ENCODE data around the gene CNPY2. TPM values are rescaled to one million over a fixed set of nuclear protein-coding genes. Genes with fewer than 3 reads are reported as not detected.

CNPY2 gene
- total and polyA plus RNA-seq, 2 of the 13 experiments (the other 11 are each of a cell fraction or from before 2014, with no cell fraction given) = 285 to 356 TPM

DNA sequence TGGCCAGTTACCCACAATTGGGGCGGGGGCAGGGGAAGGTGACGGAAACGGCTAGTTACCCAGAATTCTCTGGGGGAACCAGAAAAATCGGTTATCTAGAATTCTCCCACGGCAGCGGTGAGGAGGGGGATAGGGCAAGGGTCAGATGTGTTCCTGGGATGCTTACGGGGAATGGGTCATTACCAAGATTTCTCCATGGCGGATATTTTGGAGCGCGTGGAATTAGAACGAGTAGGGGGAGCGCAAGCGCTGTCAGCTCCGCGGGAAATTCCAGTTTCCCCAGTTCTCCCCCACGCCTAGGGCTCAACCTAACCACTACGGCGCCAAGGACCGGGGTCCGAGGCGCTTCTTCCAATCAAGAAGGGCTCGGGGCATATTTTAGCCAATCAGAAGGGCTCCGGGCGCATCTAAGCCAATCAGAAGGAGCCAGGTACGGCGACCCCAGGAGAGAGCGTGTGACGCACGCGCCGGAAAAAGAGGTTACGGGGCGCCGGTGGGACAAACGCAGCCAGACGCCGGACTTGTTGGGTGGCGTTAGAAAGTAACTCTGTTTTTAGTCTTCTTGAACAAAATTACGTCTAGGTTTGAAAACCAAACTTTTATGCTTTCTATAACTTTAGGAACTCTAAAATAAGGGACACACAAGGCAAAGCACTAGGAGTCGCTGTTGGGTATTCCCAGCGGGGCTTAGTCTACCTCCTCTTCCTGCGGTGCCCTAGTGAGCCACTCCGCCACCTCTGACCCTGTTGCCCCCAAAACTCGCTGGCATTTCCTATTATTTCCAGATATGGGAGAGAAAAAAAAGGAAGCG is 18.1 kb upstream of the CNPY2 start, which contains the start of gene PAN2 (continued):
- TF ChIP-seq ZNF567 (CRISPR knock-in tag; IDR thresholded peaks at IDR 0.05; ENCODE audit: borderline replicate concordance) (no peak), PPARG (CRISPR knock-in tag; conservative IDR thresholded peaks at IDR 0.05) (peak; percentile 33; the same call in 1 of the 2 replicates), AKAP8 (CRISPR knock-in tag; IDR thresholded peaks at IDR 0.05) (no peak), CBX2 (IDR thresholded peaks at IDR 0.05; ENCODE audit: low read depth, low read length) (no peak), CBX2 (CRISPR knock-in tag; IDR thresholded peaks at IDR 0.05; ENCODE audit: low read depth) (no peak), SPEN (CRISPR knock-in tag; IDR thresholded peaks at IDR 0.05; ENCODE audit: low read depth) (peak; percentile 74), ZNF547 (CRISPR knock-in tag; IDR thresholded peaks at IDR 0.05) (no peak), RCOR2 (CRISPR knock-in tag; IDR thresholded peaks at IDR 0.05) (no peak), PHB2 (IDR thresholded peaks at IDR 0.05; ENCODE audit: partially characterized antibody) (no peak), ZNF333 (CRISPR knock-in tag; IDR thresholded peaks at IDR 0.05; ENCODE audit: borderline replicate concordance) (no peak), GPN1 (CRISPR knock-in tag; IDR thresholded peaks at IDR 0.05; ENCODE audit: borderline replicate concordance) (no peak), ELF1 (CRISPR knock-in tag; IDR thresholded peaks at IDR 0.05) (0 out of 2 replicates have a peak, but pooled peaks have one; percentile 17), ZNF460 (CRISPR knock-in tag; IDR thresholded peaks at IDR 0.05; ENCODE audit: borderline replicate concordance) (no peak), SMAD9 (CRISPR knock-in tag; IDR thresholded peaks at IDR 0.05) (no peak), ZMYM2 (CRISPR knock-in tag; IDR thresholded peaks at IDR 0.05) (no peak), SRF (IDR thresholded peaks at IDR 0.05; ENCODE audit: low read depth, low read length) (no peak)
- TF ChIP-seq, protein P1, sequence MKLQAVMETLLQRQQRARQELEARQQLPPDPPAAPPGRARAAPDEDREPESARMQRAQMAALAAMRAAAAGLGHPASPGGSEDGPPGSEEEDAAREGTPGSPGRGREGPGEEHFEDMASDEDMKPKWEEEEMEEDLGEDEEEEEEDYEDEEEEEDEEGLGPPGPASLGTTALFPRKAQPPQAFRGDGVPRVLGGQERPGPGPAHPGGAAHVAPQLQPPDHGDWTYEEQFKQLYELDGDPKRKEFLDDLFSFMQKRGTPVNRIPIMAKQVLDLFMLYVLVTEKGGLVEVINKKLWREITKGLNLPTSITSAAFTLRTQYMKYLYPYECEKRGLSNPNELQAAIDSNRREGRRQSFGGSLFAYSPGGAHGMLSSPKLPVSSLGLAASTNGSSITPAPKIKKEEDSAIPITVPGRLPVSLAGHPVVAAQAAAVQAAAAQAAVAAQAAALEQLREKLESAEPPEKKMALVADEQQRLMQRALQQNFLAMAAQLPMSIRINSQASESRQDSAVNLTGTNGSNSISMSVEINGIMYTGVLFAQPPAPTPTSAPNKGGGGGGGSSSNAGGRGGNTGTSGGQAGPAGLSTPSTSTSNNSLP (IDR thresholded peaks at IDR 0.05; ENCODE audit: low read depth, low read length) = peak; percentile 4; the same call in 1 of the 2 replicates
- TF ChIP-seq, protein P2, sequence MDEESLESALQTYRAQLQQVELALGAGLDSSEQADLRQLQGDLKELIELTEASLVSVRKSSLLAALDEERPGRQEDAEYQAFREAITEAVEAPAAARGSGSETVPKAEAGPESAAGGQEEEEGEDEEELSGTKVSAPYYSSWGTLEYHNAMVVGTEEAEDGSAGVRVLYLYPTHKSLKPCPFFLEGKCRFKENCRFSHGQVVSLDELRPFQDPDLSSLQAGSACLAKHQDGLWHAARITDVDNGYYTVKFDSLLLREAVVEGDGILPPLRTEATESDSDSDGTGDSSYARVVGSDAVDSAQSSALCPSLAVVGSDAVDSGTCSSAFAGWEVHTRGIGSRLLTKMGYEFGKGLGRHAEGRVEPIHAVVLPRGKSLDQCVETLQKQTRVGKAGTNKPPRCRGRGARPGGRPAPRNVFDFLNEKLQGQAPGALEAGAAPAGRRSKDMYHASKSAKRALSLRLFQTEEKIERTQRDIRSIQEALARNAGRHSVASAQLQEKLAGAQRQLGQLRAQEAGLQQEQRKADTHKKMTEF (CRISPR knock-in tag; IDR thresholded peaks at IDR 0.05) = peak; percentile 82
- TF ChIP-seq, protein P3, sequence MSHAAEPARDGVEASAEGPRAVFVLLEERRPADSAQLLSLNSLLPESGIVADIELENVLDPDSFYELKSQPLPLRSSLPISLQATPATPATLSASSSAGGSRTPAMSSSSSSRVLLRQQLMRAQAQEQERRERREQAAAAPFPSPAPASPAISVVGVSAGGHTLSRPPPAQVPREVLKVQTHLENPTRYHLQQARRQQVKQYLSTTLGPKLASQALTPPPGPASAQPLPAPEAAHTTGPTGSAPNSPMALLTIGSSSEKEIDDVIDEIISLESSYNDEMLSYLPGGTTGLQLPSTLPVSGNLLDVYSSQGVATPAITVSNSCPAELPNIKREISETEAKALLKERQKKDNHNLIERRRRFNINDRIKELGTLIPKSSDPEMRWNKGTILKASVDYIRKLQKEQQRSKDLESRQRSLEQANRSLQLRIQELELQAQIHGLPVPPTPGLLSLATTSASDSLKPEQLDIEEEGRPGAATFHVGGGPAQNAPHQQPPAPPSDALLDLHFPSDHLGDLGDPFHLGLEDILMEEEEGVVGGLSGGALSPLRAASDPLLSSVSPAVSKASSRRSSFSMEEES (CRISPR knock-in tag; IDR thresholded peaks at IDR 0.05) = 0 out of 2 replicates have a peak, but pooled peaks have one; percentile 23

Data from HepG2 (cell line).